Cardiac atrium fibroblast (primary cell): ENCODE data around the gene CD80. TPM values are rescaled to one million over a fixed set of nuclear protein-coding genes. Genes with fewer than 3 reads are reported as not detected.

Source experiments
- total RNA-seq: library from RNA; depleted of rRNA; stranded (reverse); fragments of >200 nt; gene quantifications from 2 replicates; pipeline ENCODE4 v1.2.3, GENCODE V29; 2015

The CD80 gene
- not detected in 2 replicates for total RNA-seq

GRCh38 chr3:119559441-119559963 lies at the start of gene CD80:
Gene CD80, minus strand, starts transcription at chr3:119559614. Its CDS starts 1,886 bp downstream, at chr3:119557728.

GRCh38 chr3:119597548-119598288 lies 38.3 kb upstream of the CD80 start, which contains the start of gene PLA1A:
Gene PLA1A, plus strand, starts transcription at chr3:119597885. Its CDS starts 29 bp downstream, at chr3:119597914.

GRCh38 chr3:119579366-119580066 lies 20.1 kb upstream of the CD80 start, which contains the start of gene ADPRH:
Gene ADPRH, plus strand, starts transcription at chr3:119579492. Its CDS starts 2,678 bp downstream, at chr3:119582170.

GRCh38 chr3:119498186-119499011 lies 61.0 kb downstream of the CD80 start, which contains the start of gene TIMMDC1:
Gene TIMMDC1, plus strand, starts transcription at chr3:119498547. Its CDS starts 187 bp downstream, at chr3:119498734.

Other genes with a start within 250 kb of the CD80 start
- gene TMEM39A, start 96.0 kb downstream of the CD80 start, total RNA-seq: 62.2 and 64.4 TPM in 2 replicates
- 11.9 and 16.4 TPM in 2 replicates for gene POGLUT1, start 90.7 kb downstream of the CD80 start, total RNA-seq
- gene TIMMDC1, start 61.1 kb downstream of the CD80 start, total RNA-seq: 45.5 and 54.1 TPM in 2 replicates
- 1.1 and 4.5 TPM in 2 replicates for gene ADPRH, start 19.9 kb upstream of the CD80 start, total RNA-seq
- gene PLA1A, start 38.3 kb upstream of the CD80 start, total RNA-seq: not detected in 2 replicates
- gene POPDC2, start 101.0 kb upstream of the CD80 start, total RNA-seq: 0.81 TPM in 1 of 2 replicates, not detected in the other
- gene COX17, start 117.8 kb upstream of the CD80 start, total RNA-seq: 10.7 and 14.1 TPM in 2 replicates
- gene CFAP91, start 143.4 kb upstream of the CD80 start, total RNA-seq: not detected in 2 replicates
- gene NR1I2, start 222.5 kb upstream of the CD80 start, total RNA-seq: not detected in 2 replicates